Measurements from ENCODE around the gene IL20RA. TPM values are rescaled to one million over a fixed set of nuclear protein-coding genes. Genes with fewer than 3 reads are reported as not detected.
"Not testable (repeated sequence)": the region's sequence is repeated elsewhere in the genome, so short reads cannot be mapped to it uniquely, and the experiment has no call there.

IL20RA gene
- total RNA-seq, 4 donors from 2014 or later, result 1.1 to 4.6 (median 1.4) TPM

GRCh38 chr6:136967876-136968752, 76.7 kb downstream of the IL20RA start:
- no peak for TF ChIP-seq CTCF (IDR thresholded peaks at IDR 0.05)
- ATAC-seq (ENCODE audit: low FRiP score) (peak; percentile 66), DNase-seq (ENCODE audit: low spot score) (peak; percentile 37)

- no peak for ATAC-seq (ENCODE audit: low FRiP score)
- DNase-seq (ENCODE audit: low spot score), result no peak
- no peak for TF ChIP-seq CTCF (IDR thresholded peaks at IDR 0.05)
Measured at GRCh38 chr6:136964398-136964797, 80.4 kb downstream of the IL20RA start.

GRCh38 chr6:136963259-136963658, 81.5 kb downstream of the IL20RA start:
- no peak for TF ChIP-seq CTCF (IDR thresholded peaks at IDR 0.05)
- DNase-seq (ENCODE audit: low spot score), result no peak
- ATAC-seq (ENCODE audit: low FRiP score), result no peak

- DNase-seq (ENCODE audit: low spot score) (no peak), ATAC-seq (ENCODE audit: low FRiP score) (no peak)
- no peak for TF ChIP-seq CTCF (IDR thresholded peaks at IDR 0.05)
Measured at GRCh38 chr6:136962661-136963060, 82.1 kb downstream of the IL20RA start.

- no peak for DNase-seq (ENCODE audit: low spot score)
- no peak for TF ChIP-seq CTCF (IDR thresholded peaks at IDR 0.05)
- ATAC-seq (ENCODE audit: low FRiP score), result no peak
Measured at GRCh38 chr6:136961848-136962247, 82.9 kb downstream of the IL20RA start.

- DNase-seq (ENCODE audit: low spot score), result no peak
- ATAC-seq (ENCODE audit: low FRiP score), result no peak
- no peak for TF ChIP-seq CTCF (IDR thresholded peaks at IDR 0.05)
Measured at GRCh38 chr6:136960781-136961180, 84.0 kb downstream of the IL20RA start.

GRCh38 chr6:136959935-136960334, 84.8 kb downstream of the IL20RA start:
- not testable (repeated sequence) for DNase-seq (ENCODE audit: low spot score)

More at GRCh38 chr6:136959935-136960334, 84.8 kb downstream of the IL20RA start:
- not testable (repeated sequence) for ATAC-seq (ENCODE audit: low FRiP score)

All from omental fat pad (tissue), 4 donors.